GM23338 (cell line): ENCODE measurements around the gene ITGB1BP1. TPM values are rescaled to one million over a fixed set of nuclear protein-coding genes. Genes with fewer than 3 reads are reported as not detected.

Experiments used
- ATAC-seq: fragments of 200-7000 bp; cut with Tn5 transposase; 3 replicates; pipeline ENCODE4 v1.9.1; 2020
- DNase-seq: peaks from one replicate; pipeline ENCODE4 v3.0.0-alpha.2; 2015; ENCODE audit warnings: low spot score
- H2AFZ ChIP-seq: fragments of 200-600 bp; sonication (generic); 2 replicates; pipeline ENCODE4 v1.8.0; 2016; ENCODE audit warnings: antibody characterized with exemption, mild to moderate bottlenecking, moderate library complexity
- H3F3A ChIP-seq: fragments of 200-600 bp; sonication (generic); replicated peaks from 2 replicates; pipeline ENCODE4 v1.8.0; 2017; ENCODE audit warnings: antibody characterized with exemption, mixed run types, low read depth
- H3K27ac ChIP-seq: fragments of 200-600 bp; sonication (generic); 2 replicates; pipeline ENCODE4 v1.6.1; 2016; ENCODE audit warnings: low read depth
- H3K27me3 ChIP-seq: fragments of 200-600 bp; sonication (generic); 2 replicates; pipeline ENCODE4 v1.8.0; 2016; ENCODE audit warnings: mild to moderate bottlenecking, mixed run types, moderate library complexity; ENCODE audit not compliant: insufficient read depth
- H3K36me3 ChIP-seq: fragments of 200-600 bp; sonication (generic); 2 replicates; pipeline ENCODE4 v1.8.0; 2016; ENCODE audit warnings: mild to moderate bottlenecking; ENCODE audit not compliant: insufficient read depth
- H3K4me1 ChIP-seq: fragments of 200-600 bp; sonication (generic); 2 replicates; pipeline ENCODE4 v1.8.0; 2016; ENCODE audit warnings: mild to moderate bottlenecking, moderate library complexity; ENCODE audit not compliant: insufficient read depth
- H3K4me2 ChIP-seq: fragments of 200-600 bp; sonication (generic); 2 replicates; pipeline ENCODE4 v1.7.1; 2017; ENCODE audit warnings: mixed run types
- H3K4me3 ChIP-seq: fragments of 200-600 bp; sonication (generic); 2 replicates; pipeline ENCODE4 v1.6.1; 2016; ENCODE audit warnings: mixed run types
- H3K79me2 ChIP-seq: fragments of 200-600 bp; sonication (generic); replicated peaks from 2 replicates; pipeline ENCODE4 v1.8.0; 2017; ENCODE audit warnings: mild to moderate bottlenecking; ENCODE audit not compliant: insufficient read depth
- H3K9me2 ChIP-seq: fragments of 200-600 bp; sonication (generic); 2 replicates; pipeline ENCODE4 v1.8.0; 2017; ENCODE audit not compliant: insufficient read depth
- H4K20me1 ChIP-seq: fragments of 200-600 bp; sonication (generic); replicated peaks from 2 replicates; pipeline ENCODE4 v1.8.0; 2017; ENCODE audit warnings: mild to moderate bottlenecking; ENCODE audit not compliant: insufficient read depth
- H3K27ac Mint-ChIP-seq: 2 replicates; pipeline ENCODE4 v1.8.0; 2020; ENCODE audit warnings: inconsistent platforms, mild to moderate bottlenecking, moderate library complexity, mixed read lengths
- H3K27me3 Mint-ChIP-seq: 3 replicates; pipeline ENCODE4 v1.8.0; 2022; ENCODE audit warnings: low read depth, mild to moderate bottlenecking, moderate library complexity, mixed read lengths, inconsistent platforms; ENCODE audit not compliant: insufficient read depth, poor library complexity
- H3K36me3 Mint-ChIP-seq: 3 replicates; pipeline ENCODE4 v1.8.0; 2021; ENCODE audit warnings: low read depth, mild to moderate bottlenecking, inconsistent platforms, moderate library complexity, mixed read lengths
- H3K4me1 Mint-ChIP-seq: 3 replicates; pipeline ENCODE4 v1.8.0; 2020; ENCODE audit warnings: mild to moderate bottlenecking, inconsistent platforms, mixed read lengths
- H3K4me3 Mint-ChIP-seq: 3 replicates; pipeline ENCODE4 v1.8.0; 2021; ENCODE audit warnings: moderate library complexity, mild to moderate bottlenecking, inconsistent platforms, mixed read lengths
- H3K9me3 Mint-ChIP-seq: 3 replicates; pipeline ENCODE4 v1.8.0; 2020; ENCODE audit warnings: moderate library complexity, mild to moderate bottlenecking, inconsistent platforms, mixed read lengths
- CREB1 ChIP-seq: fragments of 250-450 bp; sonication (Bioruptor Pico); IDR thresholded peaks from 2 replicates; pipeline ENCODE4 v1.5.0; 2020; ENCODE audit warnings: low read depth, mild to moderate bottlenecking, moderate library complexity
- EZH2 ChIP-seq: fragments of 200-600 bp; sonication (generic); IDR thresholded peaks from one replicate; pipeline ENCODE4 v1.8.0; 2017; ENCODE audit warnings: antibody characterized with exemption, mild to moderate bottlenecking, low read depth; ENCODE audit not compliant: unreplicated experiment
- EZH2phosphoT487 ChIP-seq: fragments of 200-600 bp; sonication (generic); IDR thresholded peaks from one replicate; pipeline ENCODE4 v1.8.1; 2018; ENCODE audit warnings: antibody characterized with exemption; ENCODE audit not compliant: unreplicated experiment
- JUNB ChIP-seq: IDR thresholded peaks from one replicate; pipeline ENCODE4 v1.6.1; 2016; ENCODE audit warnings: antibody characterized with exemption; ENCODE audit not compliant: unreplicated experiment
- NANOG ChIP-seq: IDR thresholded peaks from 2 replicates; pipeline ENCODE4 v1.6.1; 2016; ENCODE audit warnings: antibody characterized with exemption, borderline replicate concordance
- POLR2AphosphoS5 ChIP-seq: IDR thresholded peaks from 2 replicates; pipeline ENCODE4 v1.6.1; 2016; ENCODE audit warnings: antibody characterized with exemption, low read depth
- STAT1 ChIP-seq: IDR thresholded peaks from one replicate; pipeline ENCODE4 v1.6.1; 2016; ENCODE audit warnings: antibody characterized with exemption; ENCODE audit not compliant: unreplicated experiment
- ZNF114 ChIP-seq: fragments of 250-450 bp; sonication (Bioruptor Pico); IDR thresholded peaks from 2 replicates; pipeline ENCODE4 v1.5.0; 2020; ENCODE audit warnings: mild to moderate bottlenecking, moderate library complexity
- ZNF331 ChIP-seq: fragments of 250-450 bp; sonication (Bioruptor Pico); IDR thresholded peaks from 2 replicates; pipeline ENCODE4 v1.5.0; 2020; ENCODE audit warnings: low read depth, mild to moderate bottlenecking, moderate library complexity
- polyA plus RNA-seq: library from polyadenylated mRNA; unstranded; fragments of >200 nt; fragmentation: Nextera tagmentation; extraction: Ambion mirVana; gene quantifications from 2 replicates; pipeline ENCODE4 v1.2.1, GENCODE V29; 2016
- total RNA-seq: library from RNA; depleted of rRNA; stranded (reverse); fragments of >200 nt; shearing (Covaris generic); gene quantifications from 2 replicates; pipeline ENCODE4 v1.2.3, GENCODE V29; 2014
- TF ChIP-seq, protein P1 (sequence below): IDR thresholded peaks from 2 replicates; pipeline ENCODE4 v1.6.1; 2016; ENCODE audit warnings: antibody characterized with exemption
- TF ChIP-seq, protein P2 (sequence below): IDR thresholded peaks from one replicate; pipeline ENCODE4 v1.6.1; 2018; ENCODE audit warnings: antibody characterized with exemption; ENCODE audit not compliant: unreplicated experiment
- TF ChIP-seq, protein P3 (sequence below), 2 experiments: fragments of 200-600 bp in 1 of 2; sonication (generic) in 1 of 2; conservative IDR thresholded peaks; 2 replicates each; pipeline versions ENCODE4 v1.5.1 to v1.6.1; 2016 to 2017; ENCODE audit warnings: antibody characterized with exemption in 2 of 2, low read depth in 2 of 2, mild to moderate bottlenecking in 2 of 2, moderate library complexity in 1 of 2
- TF ChIP-seq, protein P4 (sequence below): fragments of 250-450 bp; sonication (Bioruptor Pico); IDR thresholded peaks from 2 replicates; pipeline ENCODE4 v1.5.0; 2020; ENCODE audit warnings: mild to moderate bottlenecking, moderate library complexity

The ITGB1BP1 gene
- total and polyA plus RNA-seq, 2 experiments from 2014 or later = 29.1 to 63.5 TPM

DNA sequence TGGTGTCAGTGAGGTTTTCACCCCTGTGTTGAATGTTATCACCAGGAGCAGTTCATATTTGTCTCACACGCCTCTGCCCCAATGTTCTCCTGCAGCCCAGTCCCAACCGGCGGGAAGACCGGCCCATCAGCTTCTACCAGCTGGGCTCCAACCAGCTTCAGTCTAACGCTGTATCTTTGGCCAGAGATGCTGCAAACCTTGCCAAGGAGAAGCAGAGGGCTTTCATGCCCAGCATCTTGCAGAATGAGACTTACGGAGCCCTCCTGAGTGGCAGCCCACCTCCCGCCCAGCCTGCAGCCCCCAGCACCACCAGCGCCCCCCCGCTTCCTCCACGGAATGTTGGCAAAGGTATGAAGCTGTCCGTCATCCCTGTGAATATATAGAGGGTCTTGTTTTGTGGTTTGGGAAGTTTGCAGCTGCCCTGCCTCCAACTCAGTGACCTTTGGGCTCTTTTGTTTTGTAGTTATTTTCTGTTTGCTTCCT lies 35.1 kb downstream of the ITGB1BP1 start:
- H3K27me3 Mint-ChIP-seq = no peaks in the 10 kb centered on the region
- H3K9me3 Mint-ChIP-seq = no peaks in the 10 kb centered on the region
- H3K79me2 ChIP-seq = no peaks in the 10 kb centered on the region
- H3K27ac Mint-ChIP-seq = no peak overlapping the region
- H3K4me3 ChIP-seq = no peak overlapping the region
- H3F3A ChIP-seq = no peaks in the 10 kb centered on the region
- peaks cover 7% of the 10 kb centered on the region; the same call in 1 of the 2 replicates for H3K4me1 ChIP-seq
- no peak overlapping the region for H3K27ac ChIP-seq
- H3K36me3 Mint-ChIP-seq = peaks cover 25% of the 10 kb centered on the region
- no peaks in the 10 kb centered on the region; the same call in 1 of the 2 replicates for H3K36me3 ChIP-seq
- no peak overlapping the region for H3K4me2 ChIP-seq
- no peak overlapping the region for H2AFZ ChIP-seq
- no peaks in the 10 kb centered on the region for H4K20me1 ChIP-seq
- peaks cover 14% of the 10 kb centered on the region for H3K4me1 Mint-ChIP-seq
- TF ChIP-seq STAT1 = no peak
- TF ChIP-seq, protein P1, sequence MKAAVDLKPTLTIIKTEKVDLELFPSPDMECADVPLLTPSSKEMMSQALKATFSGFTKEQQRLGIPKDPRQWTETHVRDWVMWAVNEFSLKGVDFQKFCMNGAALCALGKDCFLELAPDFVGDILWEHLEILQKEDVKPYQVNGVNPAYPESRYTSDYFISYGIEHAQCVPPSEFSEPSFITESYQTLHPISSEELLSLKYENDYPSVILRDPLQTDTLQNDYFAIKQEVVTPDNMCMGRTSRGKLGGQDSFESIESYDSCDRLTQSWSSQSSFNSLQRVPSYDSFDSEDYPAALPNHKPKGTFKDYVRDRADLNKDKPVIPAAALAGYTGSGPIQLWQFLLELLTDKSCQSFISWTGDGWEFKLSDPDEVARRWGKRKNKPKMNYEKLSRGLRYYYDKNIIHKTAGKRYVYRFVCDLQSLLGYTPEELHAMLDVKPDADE = no peak
- TF ChIP-seq ZNF114 (CRISPR knock-in tag) = no peak
- TF ChIP-seq, protein P2, sequence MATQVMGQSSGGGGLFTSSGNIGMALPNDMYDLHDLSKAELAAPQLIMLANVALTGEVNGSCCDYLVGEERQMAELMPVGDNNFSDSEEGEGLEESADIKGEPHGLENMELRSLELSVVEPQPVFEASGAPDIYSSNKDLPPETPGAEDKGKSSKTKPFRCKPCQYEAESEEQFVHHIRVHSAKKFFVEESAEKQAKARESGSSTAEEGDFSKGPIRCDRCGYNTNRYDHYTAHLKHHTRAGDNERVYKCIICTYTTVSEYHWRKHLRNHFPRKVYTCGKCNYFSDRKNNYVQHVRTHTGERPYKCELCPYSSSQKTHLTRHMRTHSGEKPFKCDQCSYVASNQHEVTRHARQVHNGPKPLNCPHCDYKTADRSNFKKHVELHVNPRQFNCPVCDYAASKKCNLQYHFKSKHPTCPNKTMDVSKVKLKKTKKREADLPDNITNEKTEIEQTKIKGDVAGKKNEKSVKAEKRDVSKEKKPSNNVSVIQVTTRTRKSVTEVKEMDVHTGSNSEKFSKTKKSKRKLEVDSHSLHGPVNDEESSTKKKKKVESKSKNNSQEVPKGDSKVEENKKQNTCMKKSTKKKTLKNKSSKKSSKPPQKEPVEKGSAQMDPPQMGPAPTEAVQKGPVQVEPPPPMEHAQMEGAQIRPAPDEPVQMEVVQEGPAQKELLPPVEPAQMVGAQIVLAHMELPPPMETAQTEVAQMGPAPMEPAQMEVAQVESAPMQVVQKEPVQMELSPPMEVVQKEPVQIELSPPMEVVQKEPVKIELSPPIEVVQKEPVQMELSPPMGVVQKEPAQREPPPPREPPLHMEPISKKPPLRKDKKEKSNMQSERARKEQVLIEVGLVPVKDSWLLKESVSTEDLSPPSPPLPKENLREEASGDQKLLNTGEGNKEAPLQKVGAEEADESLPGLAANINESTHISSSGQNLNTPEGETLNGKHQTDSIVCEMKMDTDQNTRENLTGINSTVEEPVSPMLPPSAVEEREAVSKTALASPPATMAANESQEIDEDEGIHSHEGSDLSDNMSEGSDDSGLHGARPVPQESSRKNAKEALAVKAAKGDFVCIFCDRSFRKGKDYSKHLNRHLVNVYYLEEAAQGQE = no peak
- TF ChIP-seq NANOG = no peak
- TF ChIP-seq, protein P3, sequence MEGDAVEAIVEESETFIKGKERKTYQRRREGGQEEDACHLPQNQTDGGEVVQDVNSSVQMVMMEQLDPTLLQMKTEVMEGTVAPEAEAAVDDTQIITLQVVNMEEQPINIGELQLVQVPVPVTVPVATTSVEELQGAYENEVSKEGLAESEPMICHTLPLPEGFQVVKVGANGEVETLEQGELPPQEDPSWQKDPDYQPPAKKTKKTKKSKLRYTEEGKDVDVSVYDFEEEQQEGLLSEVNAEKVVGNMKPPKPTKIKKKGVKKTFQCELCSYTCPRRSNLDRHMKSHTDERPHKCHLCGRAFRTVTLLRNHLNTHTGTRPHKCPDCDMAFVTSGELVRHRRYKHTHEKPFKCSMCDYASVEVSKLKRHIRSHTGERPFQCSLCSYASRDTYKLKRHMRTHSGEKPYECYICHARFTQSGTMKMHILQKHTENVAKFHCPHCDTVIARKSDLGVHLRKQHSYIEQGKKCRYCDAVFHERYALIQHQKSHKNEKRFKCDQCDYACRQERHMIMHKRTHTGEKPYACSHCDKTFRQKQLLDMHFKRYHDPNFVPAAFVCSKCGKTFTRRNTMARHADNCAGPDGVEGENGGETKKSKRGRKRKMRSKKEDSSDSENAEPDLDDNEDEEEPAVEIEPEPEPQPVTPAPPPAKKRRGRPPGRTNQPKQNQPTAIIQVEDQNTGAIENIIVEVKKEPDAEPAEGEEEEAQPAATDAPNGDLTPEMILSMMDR (conservative IDR thresholded peaks at IDR 0.05; ENCODE audit: low read depth in 2 of 2) = no peak
- TF ChIP-seq EZH2 = no peak
- TF ChIP-seq JUNB = no peak
- no peak for TF ChIP-seq CREB1 (CRISPR knock-in tag)
- no peak for TF ChIP-seq EZH2phosphoT487
- TF ChIP-seq, protein P4, sequence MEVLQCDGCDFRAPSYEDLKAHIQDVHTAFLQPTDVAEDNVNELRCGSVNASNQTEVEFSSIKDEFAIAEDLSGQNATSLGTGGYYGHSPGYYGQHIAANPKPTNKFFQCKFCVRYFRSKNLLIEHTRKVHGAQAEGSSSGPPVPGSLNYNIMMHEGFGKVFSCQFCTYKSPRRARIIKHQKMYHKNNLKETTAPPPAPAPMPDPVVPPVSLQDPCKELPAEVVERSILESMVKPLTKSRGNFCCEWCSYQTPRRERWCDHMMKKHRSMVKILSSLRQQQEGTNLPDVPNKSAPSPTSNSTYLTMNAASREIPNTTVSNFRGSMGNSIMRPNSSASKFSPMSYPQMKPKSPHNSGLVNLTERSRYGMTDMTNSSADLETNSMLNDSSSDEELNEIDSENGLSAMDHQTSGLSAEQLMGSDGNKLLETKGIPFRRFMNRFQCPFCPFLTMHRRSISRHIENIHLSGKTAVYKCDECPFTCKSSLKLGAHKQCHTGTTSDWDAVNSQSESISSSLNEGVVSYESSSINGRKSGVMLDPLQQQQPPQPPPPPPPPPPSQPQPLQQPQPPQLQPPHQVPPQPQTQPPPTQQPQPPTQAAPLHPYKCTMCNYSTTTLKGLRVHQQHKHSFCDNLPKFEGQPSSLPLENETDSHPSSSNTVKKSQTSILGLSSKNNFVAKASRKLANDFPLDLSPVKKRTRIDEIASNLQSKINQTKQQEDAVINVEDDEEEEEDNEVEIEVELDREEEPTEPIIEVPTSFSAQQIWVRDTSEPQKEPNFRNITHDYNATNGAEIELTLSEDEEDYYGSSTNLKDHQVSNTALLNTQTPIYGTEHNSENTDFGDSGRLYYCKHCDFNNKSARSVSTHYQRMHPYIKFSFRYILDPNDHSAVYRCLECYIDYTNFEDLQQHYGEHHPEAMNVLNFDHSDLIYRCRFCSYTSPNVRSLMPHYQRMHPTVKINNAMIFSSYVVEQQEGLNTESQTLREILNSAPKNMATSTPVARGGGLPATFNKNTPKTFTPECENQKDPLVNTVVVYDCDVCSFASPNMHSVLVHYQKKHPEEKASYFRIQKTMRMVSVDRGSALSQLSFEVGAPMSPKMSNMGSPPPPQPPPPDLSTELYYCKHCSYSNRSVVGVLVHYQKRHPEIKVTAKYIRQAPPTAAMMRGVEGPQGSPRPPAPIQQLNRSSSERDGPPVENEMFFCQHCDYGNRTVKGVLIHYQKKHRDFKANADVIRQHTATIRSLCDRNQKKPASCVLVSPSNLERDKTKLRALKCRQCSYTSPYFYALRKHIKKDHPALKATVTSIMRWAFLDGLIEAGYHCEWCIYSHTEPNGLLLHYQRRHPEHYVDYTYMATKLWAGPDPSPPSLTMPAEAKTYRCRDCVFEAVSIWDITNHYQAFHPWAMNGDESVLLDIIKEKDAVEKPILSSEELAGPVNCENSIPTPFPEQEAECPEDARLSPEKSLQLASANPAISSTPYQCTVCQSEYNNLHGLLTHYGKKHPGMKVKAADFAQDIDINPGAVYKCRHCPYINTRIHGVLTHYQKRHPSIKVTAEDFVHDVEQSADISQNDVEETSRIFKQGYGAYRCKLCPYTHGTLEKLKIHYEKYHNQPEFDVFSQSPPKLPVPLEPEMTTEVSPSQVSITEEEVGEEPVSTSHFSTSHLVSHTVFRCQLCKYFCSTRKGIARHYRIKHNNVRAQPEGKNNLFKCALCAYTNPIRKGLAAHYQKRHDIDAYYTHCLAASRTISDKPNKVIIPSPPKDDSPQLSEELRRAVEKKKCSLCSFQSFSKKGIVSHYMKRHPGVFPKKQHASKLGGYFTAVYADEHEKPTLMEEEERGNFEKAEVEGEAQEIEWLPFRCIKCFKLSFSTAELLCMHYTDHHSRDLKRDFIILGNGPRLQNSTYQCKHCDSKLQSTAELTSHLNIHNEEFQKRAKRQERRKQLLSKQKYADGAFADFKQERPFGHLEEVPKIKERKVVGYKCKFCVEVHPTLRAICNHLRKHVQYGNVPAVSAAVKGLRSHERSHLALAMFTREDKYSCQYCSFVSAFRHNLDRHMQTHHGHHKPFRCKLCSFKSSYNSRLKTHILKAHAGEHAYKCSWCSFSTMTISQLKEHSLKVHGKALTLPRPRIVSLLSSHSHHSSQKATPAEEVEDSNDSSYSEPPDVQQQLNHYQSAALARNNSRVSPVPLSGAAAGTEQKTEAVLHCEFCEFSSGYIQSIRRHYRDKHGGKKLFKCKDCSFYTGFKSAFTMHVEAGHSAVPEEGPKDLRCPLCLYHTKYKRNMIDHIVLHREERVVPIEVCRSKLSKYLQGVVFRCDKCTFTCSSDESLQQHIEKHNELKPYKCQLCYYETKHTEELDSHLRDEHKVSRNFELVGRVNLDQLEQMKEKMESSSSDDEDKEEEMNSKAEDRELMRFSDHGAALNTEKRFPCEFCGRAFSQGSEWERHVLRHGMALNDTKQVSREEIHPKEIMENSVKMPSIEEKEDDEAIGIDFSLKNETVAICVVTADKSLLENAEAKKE = no peak
- no peak for TF ChIP-seq ZNF331
- no peak for TF ChIP-seq POLR2AphosphoS5
- no peak for ATAC-seq
- DNase-seq = no peak
- H3K9me2 ChIP-seq = no peaks in the 10 kb centered on the region
- no peaks in the 10 kb centered on the region for H3K27me3 ChIP-seq
- no peak overlapping the region for H3K4me3 Mint-ChIP-seq
